ENCODE data around the gene RPUSD1.

RPUSD1 gene

GRCh38 chr16:825341-826061, 37.3 kb upstream of the RPUSD1 start:
- no peaks in the 10 kb centered on the region for H3K36me3 Mint-ChIP-seq (ENCODE audit: low read depth)

DNA sequence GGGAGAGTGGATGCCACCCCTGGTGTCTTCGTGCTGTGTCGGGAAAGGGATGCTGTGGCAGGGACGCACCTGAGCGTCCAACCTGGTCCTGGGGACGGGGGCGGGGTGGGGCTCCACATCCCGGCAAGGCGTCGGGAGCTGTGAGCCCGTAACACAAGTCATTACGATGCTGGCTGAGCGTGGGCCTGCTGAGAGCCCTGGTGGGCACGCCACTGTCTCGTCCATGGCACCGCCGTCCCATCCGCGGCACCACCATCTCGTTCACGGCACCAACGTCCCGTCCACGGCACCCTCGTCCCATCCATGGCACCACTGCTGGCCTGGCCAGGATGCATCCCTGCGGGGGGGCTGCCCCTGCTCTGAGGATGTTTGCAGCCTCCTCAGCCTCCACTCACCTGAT, 36.4 kb upstream of the RPUSD1 start:
- peaks cover 10% of the 10 kb centered on the region for H3K9me3 Mint-ChIP-seq
- H3K27ac Mint-ChIP-seq, result no peak overlapping the region
- no peaks in the 10 kb centered on the region for H3K36me3 Mint-ChIP-seq (ENCODE audit: low read depth)
- no peak overlapping the region for H3K4me3 Mint-ChIP-seq
- H3K4me1 Mint-ChIP-seq, result peaks cover 8% of the 10 kb centered on the region
- TF ChIP-seq, protein P1, sequence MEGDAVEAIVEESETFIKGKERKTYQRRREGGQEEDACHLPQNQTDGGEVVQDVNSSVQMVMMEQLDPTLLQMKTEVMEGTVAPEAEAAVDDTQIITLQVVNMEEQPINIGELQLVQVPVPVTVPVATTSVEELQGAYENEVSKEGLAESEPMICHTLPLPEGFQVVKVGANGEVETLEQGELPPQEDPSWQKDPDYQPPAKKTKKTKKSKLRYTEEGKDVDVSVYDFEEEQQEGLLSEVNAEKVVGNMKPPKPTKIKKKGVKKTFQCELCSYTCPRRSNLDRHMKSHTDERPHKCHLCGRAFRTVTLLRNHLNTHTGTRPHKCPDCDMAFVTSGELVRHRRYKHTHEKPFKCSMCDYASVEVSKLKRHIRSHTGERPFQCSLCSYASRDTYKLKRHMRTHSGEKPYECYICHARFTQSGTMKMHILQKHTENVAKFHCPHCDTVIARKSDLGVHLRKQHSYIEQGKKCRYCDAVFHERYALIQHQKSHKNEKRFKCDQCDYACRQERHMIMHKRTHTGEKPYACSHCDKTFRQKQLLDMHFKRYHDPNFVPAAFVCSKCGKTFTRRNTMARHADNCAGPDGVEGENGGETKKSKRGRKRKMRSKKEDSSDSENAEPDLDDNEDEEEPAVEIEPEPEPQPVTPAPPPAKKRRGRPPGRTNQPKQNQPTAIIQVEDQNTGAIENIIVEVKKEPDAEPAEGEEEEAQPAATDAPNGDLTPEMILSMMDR (IDR thresholded peaks at IDR 0.05; ENCODE audit: unreplicated experiment in 3 of 3), result no peak
- peaks cover 27% of the 10 kb centered on the region for H3K27me3 Mint-ChIP-seq (ENCODE audit: low read depth)

More at GRCh38 chr16:825341-826061, 37.3 kb upstream of the RPUSD1 start:
- peaks cover 30% of the 10 kb centered on the region for H3K27me3 Mint-ChIP-seq (ENCODE audit: low read depth)
- H3K4me3 Mint-ChIP-seq, result peak overlapping the region; percentile 13 to 67 (median 27)
- TF ChIP-seq, protein P1 (IDR thresholded peaks at IDR 0.05; ENCODE audit: unreplicated experiment in 3 of 3), result no peak
- H3K27ac Mint-ChIP-seq, result peak overlapping the region; percentile 6 to 78 (median 46)
- peaks cover 10% of the 10 kb centered on the region for H3K9me3 Mint-ChIP-seq
- peaks cover 8% of the 10 kb centered on the region for H3K4me1 Mint-ChIP-seq

GRCh38 chr16:824194-824593, 36.0 kb upstream of the RPUSD1 start:
- peaks cover 28% of the 10 kb centered on the region for H3K27me3 Mint-ChIP-seq (ENCODE audit: low read depth)
- no peak overlapping the region for H3K4me3 Mint-ChIP-seq
- no peaks in the 10 kb centered on the region for H3K36me3 Mint-ChIP-seq (ENCODE audit: low read depth)
- peaks cover 10% of the 10 kb centered on the region for H3K9me3 Mint-ChIP-seq
- TF ChIP-seq, protein P1 (IDR thresholded peaks at IDR 0.05; ENCODE audit: unreplicated experiment in 3 of 3), result no peak
- no peak overlapping the region for H3K27ac Mint-ChIP-seq
- peaks cover 8% of the 10 kb centered on the region for H3K4me1 Mint-ChIP-seq

DNA sequence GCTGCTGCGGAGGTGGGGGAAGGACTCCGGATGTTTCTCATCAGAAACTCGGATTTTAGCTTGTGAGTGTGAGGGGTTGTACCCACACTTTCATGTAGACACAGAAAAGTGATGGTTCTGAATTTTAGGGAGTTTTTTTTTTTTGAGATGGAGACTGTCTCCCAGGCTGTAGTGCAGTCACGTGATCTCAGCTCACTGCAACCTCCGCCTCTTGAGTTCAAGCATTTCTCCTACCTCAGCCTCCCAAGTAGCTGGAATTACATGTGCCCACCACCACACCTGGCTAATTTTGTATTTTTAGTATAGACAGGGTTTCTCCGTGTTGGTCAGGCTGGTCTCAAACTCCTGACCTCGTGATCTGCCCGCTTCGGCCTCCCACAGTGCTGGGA, 34.7 kb upstream of the RPUSD1 start:
- Mint-ChIP-seq H3K4me3 (no peak overlapping the region), H3K27ac (no peak overlapping the region), H3K27me3 (ENCODE audit: low read depth) (peaks cover 25% of the 10 kb centered on the region), H3K4me1 (peaks cover 8% of the 10 kb centered on the region), H3K9me3 (peaks cover 10% of the 10 kb centered on the region), H3K36me3 (ENCODE audit: low read depth) (no peaks in the 10 kb centered on the region)
- TF ChIP-seq, protein P1 (IDR thresholded peaks at IDR 0.05; ENCODE audit: unreplicated experiment in 3 of 3), result no peak

DNA sequence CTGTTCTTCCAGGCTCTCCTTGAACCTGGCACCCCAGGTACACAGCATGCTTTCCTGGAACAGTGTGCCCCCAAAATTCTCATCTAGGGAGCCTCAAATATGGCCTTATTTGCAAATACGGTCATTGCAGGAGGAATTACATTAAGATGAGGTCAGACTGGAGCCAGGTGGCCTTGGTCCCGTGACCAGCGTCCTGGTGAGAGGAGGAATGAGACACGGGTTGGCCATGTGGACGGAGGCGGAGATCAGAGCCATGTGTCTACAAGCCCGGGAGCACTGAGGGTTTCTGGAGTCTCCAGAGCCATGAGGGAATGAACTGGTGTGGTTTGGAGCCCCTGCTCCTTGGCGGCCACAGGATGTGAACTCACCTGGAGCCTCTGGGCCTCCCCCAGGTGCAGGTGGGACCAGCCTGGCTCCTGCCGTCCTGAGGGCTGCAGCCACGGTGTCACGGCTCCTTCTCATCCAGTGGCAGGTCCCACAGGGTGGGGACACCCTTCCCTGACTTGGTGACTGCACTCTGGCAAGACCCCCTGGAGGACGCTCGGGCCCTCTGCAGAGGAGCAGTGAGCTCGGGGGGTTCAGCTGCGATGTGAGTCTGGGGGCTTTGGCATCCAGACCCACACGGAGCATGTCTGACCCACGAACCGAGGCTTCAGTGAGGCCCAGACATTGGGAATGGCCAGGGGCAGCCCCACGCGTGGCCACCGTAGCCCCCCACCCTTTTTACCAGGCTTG, 34.2 kb upstream of the RPUSD1 start:
- TF ChIP-seq, protein P1 (IDR thresholded peaks at IDR 0.05; ENCODE audit: unreplicated experiment in 3 of 3), result no peak
- H3K9me3 Mint-ChIP-seq, result peaks cover 10% of the 10 kb centered on the region
- H3K4me3 Mint-ChIP-seq, result no peak overlapping the region
- peaks cover 23% of the 10 kb centered on the region for H3K27me3 Mint-ChIP-seq (ENCODE audit: low read depth)
- peaks cover 8% of the 10 kb centered on the region for H3K4me1 Mint-ChIP-seq
- H3K36me3 Mint-ChIP-seq (ENCODE audit: low read depth), result no peaks in the 10 kb centered on the region
- no peak overlapping the region for H3K27ac Mint-ChIP-seq

All from nephron (organoid).